Measurements from ENCODE around the gene ZDBF2.
"Not testable (repeated sequence)": the region's sequence is repeated elsewhere in the genome, so short reads cannot be mapped to it uniquely, and the experiment has no call there.

Gene ZDBF2

DNA sequence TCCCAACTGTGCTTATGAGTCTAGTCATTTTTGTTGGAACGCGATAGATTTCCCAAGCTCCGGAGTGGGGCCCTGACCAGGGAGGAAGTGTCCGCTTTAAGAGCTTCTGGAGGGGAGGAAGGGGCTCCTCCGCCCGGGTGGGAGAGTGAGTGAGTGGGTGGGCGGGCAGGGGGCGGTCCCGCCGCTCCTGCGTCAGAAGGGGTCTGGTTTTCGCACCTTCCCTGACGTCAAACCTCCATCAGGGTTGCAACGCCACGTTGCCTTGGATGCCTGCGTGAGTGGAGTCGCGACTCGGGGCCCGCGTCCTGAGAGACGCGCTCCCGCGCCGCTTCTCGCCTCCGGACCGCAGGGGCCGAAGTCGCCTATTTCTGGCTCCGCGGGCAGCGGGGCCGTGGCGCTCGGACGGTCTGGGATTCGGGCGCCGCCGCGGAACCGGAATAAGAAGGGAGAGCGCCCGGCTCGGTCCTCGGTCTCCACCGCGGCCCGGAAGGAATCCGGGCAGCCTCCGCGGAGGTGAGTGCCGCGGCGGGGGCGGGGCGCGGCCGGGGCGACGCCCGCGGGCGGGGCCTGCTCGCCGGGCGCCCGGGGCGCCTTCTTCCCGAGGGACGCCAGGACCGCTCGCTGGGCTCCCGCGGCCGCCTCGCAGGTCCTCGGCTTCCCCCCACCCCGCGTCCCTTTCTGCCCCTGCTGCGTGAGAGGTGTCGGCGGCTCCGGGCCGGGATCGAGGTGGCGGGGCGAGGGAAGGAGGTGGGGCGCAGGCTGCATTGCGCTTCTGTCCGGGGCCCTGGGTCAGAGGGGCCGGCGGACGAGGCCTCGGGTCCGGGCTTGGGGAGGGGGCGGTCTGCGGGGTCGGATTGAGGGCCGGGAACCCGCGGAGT, at the start of gene ZDBF2:
TSS of gene ZDBF2 (plus strand) at position 230 of the 878 bp plus-strand sequence. CDS start 7,187 bp downstream, outside the sequence.
- peak; percentile 65 for DNase-seq (ENCODE audit: low spot score)
- ChIA-PET CTCF (interaction anchor here (0.5 to 0.7 kb wide), 3 partner anchors 133 to 1839 kb away, joined by 3 read pairs; no protein-coding TSS in a partner anchor), POLR2A (ENCODE audit: low non-redundant PET) (no interaction called here)
- TF ChIP-seq, protein P1, sequence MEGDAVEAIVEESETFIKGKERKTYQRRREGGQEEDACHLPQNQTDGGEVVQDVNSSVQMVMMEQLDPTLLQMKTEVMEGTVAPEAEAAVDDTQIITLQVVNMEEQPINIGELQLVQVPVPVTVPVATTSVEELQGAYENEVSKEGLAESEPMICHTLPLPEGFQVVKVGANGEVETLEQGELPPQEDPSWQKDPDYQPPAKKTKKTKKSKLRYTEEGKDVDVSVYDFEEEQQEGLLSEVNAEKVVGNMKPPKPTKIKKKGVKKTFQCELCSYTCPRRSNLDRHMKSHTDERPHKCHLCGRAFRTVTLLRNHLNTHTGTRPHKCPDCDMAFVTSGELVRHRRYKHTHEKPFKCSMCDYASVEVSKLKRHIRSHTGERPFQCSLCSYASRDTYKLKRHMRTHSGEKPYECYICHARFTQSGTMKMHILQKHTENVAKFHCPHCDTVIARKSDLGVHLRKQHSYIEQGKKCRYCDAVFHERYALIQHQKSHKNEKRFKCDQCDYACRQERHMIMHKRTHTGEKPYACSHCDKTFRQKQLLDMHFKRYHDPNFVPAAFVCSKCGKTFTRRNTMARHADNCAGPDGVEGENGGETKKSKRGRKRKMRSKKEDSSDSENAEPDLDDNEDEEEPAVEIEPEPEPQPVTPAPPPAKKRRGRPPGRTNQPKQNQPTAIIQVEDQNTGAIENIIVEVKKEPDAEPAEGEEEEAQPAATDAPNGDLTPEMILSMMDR (conservative IDR thresholded peaks at IDR 0.05; ENCODE audit: low read depth) = no peak
- H3K27ac ChIP-seq = peak within 1 kb of the TSS; percentile 66

DNA sequence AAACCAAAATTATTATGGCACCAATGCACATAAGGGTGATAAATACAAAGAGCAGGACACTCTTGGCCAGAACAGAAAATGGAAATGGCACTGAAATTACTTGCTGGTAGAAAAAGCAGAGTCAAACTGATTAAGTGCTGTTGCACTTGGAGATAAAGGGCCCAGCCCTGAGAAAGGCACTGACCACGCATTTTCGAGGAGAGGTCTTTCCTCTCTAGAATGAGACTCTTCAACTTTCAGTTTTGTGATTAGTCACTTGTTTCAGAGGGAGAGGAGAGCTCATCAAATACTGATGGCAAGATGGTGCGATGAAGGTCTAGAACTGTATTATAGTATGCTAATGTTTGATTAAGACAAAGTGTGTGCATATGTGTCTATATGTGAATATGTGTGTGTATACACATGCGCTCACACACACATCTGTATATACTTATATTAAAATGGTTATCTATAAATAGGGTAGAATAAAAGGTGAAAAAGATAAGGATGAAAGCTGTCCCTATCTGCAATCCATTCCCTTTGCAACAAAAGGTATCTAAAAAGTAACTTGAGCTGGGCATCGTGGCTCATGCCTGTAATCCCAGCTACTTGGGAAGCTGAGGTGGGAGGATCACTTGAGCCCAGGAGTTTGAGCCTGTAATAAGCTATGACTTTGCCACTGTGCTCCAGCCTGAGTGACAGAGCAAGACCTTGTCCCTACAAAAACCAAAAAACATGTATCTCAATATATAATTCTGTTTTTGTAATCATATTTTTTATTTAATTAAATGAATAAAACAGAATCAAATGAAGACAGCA, 48.8 kb upstream of the ZDBF2 start:
- ChIA-PET POLR2A (ENCODE audit: low non-redundant PET) (no interaction called here), CTCF (no interaction called here)
- TF ChIP-seq, protein P1 (conservative IDR thresholded peaks at IDR 0.05; ENCODE audit: low read depth) = no peak
- no peak for DNase-seq (ENCODE audit: low spot score)
- no peak overlapping the region for H3K27ac ChIP-seq

DNA sequence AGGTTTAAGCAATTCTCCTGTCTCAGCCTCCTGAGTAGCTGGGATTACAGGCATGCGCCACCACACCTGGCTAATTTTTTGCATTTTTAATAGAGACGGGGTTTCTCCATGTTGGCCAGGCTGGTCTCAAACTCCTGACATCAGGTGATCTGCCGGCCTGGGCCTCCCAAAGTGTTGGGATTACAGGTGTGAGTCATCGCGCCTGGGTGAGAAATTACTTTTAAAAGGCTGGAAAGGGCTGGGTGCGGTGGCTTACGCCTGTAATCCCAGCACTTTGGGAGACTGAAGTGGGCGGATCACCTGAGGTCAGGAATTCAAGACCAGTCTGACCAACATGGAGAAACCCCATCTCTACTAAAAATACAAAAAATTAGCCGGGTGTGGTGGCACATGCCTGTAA, 45.8 kb upstream of the ZDBF2 start:
- POLR2A ChIA-PET (ENCODE audit: low non-redundant PET); H3K27ac ChIP-seq; DNase-seq (ENCODE audit: low spot score); CTCF ChIA-PET: not testable (repeated sequence)

DNA sequence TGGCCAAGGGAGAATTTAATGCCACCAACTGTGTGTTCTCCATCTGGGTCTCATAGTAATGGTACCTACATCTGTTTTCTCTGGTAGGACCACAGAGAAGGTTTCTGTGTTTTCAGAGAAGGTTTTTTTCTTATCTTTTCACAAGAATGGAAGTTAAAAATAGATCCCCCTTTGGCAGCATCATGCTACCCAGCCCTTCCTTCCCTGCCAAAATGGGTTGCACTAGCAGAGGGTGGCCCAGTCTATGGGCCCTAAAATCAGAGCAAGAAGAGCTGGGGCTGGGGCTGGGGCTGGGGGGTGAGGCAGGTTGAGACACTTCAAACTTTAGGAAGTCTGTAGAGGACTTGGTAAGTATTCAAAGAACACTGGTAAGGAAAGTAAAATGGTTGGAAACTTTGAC, 44.8 kb upstream of the ZDBF2 start:
- DNase-seq (ENCODE audit: low spot score) = no peak
- ChIA-PET CTCF (interaction anchor here (0.5 kb wide), 2 partner anchors 133 to 561 kb away, joined by 3 read pairs; no protein-coding TSS in a partner anchor), POLR2A (ENCODE audit: low non-redundant PET) (no interaction called here)
- peak overlapping the region; percentile 76 for H3K27ac ChIP-seq
- TF ChIP-seq, protein P1 (conservative IDR thresholded peaks at IDR 0.05; ENCODE audit: low read depth) = no peak

DNA sequence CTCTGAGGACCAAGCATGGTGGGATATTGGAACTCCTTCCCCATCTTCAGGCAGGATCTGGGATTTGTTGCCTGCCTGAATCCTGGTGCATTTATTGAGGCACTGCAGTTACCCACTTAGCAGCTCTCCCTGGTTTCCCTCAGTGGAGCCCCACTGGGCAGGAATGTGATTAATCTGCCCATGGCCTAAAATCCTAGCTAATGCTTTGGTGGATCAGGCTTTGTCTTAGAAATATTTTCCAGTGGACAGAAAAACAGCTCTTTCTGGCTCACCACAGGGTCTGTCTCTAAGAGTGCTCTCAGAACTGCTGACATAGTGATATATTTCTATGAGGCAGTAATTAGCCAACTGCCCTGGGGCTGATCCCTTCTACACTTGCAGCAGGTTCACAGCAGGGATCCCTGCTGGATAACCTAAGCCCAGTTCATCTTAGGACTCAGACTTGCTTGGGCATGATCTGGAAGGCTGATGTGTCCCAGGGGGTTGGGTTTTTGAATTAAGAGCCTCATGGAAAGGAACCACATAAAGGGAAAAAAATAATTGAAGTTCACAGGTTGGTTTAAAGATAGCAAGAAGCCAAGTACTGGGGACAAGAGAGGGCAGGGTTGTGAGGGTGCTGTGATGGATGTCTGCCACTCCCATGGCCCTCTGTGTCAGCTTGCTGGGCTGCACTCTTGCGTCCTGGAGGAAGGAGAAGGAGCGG, 44.3 kb upstream of the ZDBF2 start:
- DNase-seq (ENCODE audit: low spot score) = peak; percentile 84
- ChIA-PET POLR2A (ENCODE audit: low non-redundant PET) (no interaction called here), CTCF (interaction anchor here (0.5 to 0.6 kb wide), 3 partner anchors 133 to 561 kb away, joined by 3 read pairs; no protein-coding TSS in a partner anchor)
- TF ChIP-seq, protein P1 (conservative IDR thresholded peaks at IDR 0.05; ENCODE audit: low read depth) = no peak
- peak overlapping the region; percentile 76 for H3K27ac ChIP-seq

DNA sequence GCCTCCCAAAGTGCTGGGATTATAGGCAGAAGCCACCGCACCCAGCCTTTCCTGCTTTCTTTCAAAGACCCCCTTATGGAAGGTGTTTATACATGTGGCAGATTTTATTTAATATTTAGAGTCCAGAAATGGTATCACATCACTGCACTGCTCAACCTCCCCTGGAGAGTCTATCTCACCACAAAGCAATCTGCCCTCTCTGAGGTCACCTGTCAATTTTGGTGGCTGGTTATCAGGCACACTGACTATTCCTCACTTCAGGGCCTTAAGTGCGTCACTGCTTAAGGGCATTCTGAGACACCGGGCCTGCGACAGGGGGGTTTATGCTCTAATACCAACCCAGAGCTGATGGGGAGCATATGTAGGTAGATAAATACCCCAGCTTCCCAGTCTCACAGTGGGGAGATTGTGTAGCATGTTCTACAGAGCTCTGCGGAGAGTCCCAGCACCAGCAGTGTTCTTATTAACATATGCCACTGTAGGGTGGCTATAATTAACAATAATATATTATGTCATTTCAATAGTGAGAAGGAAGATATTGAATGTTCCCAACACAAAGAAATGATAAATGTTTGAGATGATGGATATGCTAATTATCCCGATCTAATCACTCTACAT, 42.7 kb upstream of the ZDBF2 start:
- TF ChIP-seq, protein P1 (conservative IDR thresholded peaks at IDR 0.05; ENCODE audit: low read depth) = no peak
- H3K27ac ChIP-seq = no peak overlapping the region
- DNase-seq (ENCODE audit: low spot score) = no peak
- ChIA-PET CTCF (no interaction called here), POLR2A (ENCODE audit: low non-redundant PET) (no interaction called here)
